CD4-positive, CD25-positive, alpha-beta regulatory T cell (primary cell): ENCODE results near the gene KIF2C. TPM values are rescaled to one million over a fixed set of nuclear protein-coding genes. Genes with fewer than 3 reads are reported as not detected.

Experiments used
- ATAC-seq, 2 donors: fragments of 150-1000 bp; cut with Tn5 transposase; one replicate each; pipeline ENCODE4 v1.10.0; 2021; ENCODE audit warnings: low read depth in 2 of 2, moderate number of reproducible peaks in 2 of 2, moderate library complexity in 1 of 2
- DNase-seq, 3 donors: peaks; one replicate each; pipeline versions ENCODE4 v3.0.0 to v3.0.0-alpha.2; 2012 to 2022; ENCODE audit warnings: mixed read lengths in 1 of 3
- H3K27ac ChIP-seq: one replicate; pipeline ENCODE4 v1.7.0; 2013; ENCODE audit warnings: mild to moderate bottlenecking, low read length; ENCODE audit not compliant: insufficient read depth, poor library complexity, severe bottlenecking
- H3K27me3 ChIP-seq: one replicate; pipeline ENCODE4 v1.7.0; 2013; ENCODE audit warnings: low read length; ENCODE audit not compliant: control insufficient read depth, insufficient read depth
- H3K36me3 ChIP-seq: one replicate; pipeline ENCODE4 v1.7.0; 2013; ENCODE audit warnings: mild to moderate bottlenecking, low read length, moderate library complexity; ENCODE audit not compliant: control insufficient read depth, insufficient read depth
- H3K4me1 ChIP-seq: 2 replicates; pipeline ENCODE4 v1.7.0; 2013; ENCODE audit warnings: mild to moderate bottlenecking, low read length; ENCODE audit not compliant: insufficient read depth, control insufficient read depth, poor library complexity, severe bottlenecking
- H3K4me3 ChIP-seq: one replicate; pipeline ENCODE4 v1.7.0; 2013; ENCODE audit warnings: low read depth, mild to moderate bottlenecking, low read length, moderate library complexity
- H3K9me3 ChIP-seq, 2 experiments: 1 replicate in 1 of 2; 2 replicates in 1 of 2; pipeline ENCODE4 v1.7.0; 2013; ENCODE audit warnings: low read length in 2 of 2, mild to moderate bottlenecking in 1 of 2, moderate library complexity in 1 of 2; ENCODE audit not compliant: control insufficient read depth in 2 of 2
- H3K27ac Mint-ChIP-seq, 3 donors: one replicate each; pipeline ENCODE4 v1.8.0; 2020 to 2022; ENCODE audit warnings: mild to moderate bottlenecking in 3 of 3, mixed read lengths in 3 of 3, moderate library complexity in 2 of 3
- H3K27me3 Mint-ChIP-seq: one replicate; pipeline ENCODE4 v1.8.0; 2022; ENCODE audit warnings: mild to moderate bottlenecking, mixed read lengths
- H3K36me3 Mint-ChIP-seq: one replicate; pipeline ENCODE4 v1.8.0; 2020; ENCODE audit warnings: mixed read lengths
- H3K4me1 Mint-ChIP-seq, 4 donors: one replicate each; pipeline ENCODE4 v1.8.0; 2020 to 2022; ENCODE audit warnings: mixed read lengths in 4 of 4, mild to moderate bottlenecking in 1 of 4
- H3K4me3 Mint-ChIP-seq, 4 donors: one replicate each; pipeline ENCODE4 v1.8.0; 2020 to 2022; ENCODE audit warnings: mild to moderate bottlenecking in 4 of 4, mixed read lengths in 4 of 4, moderate library complexity in 3 of 4
- H3K9me3 Mint-ChIP-seq, 7 donors: one replicate each; pipeline ENCODE4 v1.8.0; 2020 to 2022; ENCODE audit warnings: mixed read lengths in 7 of 7, mild to moderate bottlenecking in 3 of 7, moderate library complexity in 2 of 7
- polyA plus RNA-seq, 4 donors: library from polyadenylated mRNA; unstranded; fragments of 300-500 nt; fragmentation: Illumina TruSeq; gene quantifications; one replicate each; pipeline ENCODE4 v1.2.3, GENCODE V29; 2021
- total RNA-seq: library from RNA; stranded (reverse); gene quantifications from one replicate; pipeline ENCODE4 v1.2.3, GENCODE V29; 2022

The KIF2C gene
- total and polyA plus RNA-seq, 5 donors from 2014 or later = 1.1 to 3.9 (median 2.8) TPM

DNA sequence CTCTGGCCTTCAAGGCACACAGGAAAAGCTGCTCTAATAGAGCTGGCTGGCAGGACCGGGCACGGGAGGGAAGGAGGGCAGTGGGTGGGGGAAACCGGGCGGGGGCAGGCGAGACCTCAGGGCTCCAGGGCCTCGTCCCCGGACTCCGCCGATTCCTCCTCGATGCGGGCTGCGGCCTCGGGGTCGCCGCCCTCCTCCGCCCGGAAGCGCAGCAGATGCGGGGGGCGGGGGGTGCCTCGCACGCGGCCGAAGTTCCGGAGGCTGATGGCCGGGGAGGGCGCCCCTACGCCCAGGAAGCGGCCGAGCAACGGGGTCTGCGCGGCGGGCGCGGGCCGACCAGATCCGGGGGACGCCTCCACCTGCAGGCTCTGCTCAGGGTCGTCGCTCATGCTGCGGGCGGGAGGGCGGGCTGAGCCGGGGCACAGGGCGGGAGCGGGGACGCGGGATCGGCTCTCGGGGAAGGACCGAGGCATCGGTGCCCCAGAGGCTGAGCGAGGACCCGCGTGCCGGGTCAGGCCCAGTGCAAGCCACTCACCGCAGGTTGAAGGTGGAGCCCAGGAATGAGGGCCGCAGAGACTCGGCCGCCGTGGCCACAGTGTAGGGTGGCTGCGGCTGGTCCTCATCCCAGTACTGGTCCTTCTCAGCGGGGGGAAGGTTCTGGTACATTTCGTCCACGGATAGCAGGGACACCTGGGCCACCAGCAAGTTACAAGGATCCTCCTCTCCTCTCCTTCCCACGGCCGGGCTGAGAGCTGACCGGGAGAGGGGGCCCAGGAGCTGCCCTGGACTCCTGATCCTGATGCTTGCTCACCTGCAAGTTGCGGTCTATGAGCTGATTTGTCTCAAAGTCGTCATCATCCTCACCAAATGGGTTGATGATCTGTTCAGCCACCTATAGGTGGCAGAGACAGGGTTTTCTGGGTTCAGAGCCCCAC, 44.7 kb downstream of the KIF2C start:
- H3K27me3 Mint-ChIP-seq = no peaks in the 10 kb centered on the region
- H3K9me3 ChIP-seq = no peaks in the 10 kb centered on the region

DNA sequence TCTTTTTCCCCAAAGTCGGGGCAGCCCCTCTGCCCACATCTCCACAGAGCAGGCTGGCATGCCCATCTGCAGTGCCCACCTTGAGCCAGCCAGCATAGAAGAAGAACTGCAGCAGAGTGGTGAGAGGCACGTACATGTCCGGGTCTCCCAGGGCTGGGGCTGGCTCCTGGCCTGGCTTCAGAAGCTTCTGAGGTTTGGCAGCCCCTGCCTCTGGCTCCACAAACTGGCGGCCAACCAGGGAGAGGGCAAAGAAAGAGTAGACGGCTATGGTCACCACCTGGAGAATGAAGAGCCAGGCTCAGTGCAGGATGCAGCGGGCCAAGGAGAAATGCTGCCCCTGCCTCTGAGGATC, 45.4 kb downstream of the KIF2C start:
- Histone ChIP-seq H3K36me3 (peaks cover 13% of the 10 kb centered on the region), H3K4me1 (peaks cover 34% of the 10 kb centered on the region), H3K27ac (no peak overlapping the region), H3K9me3 (no peaks in the 10 kb centered on the region), H3K27me3 (no peaks in the 10 kb centered on the region), H3K4me3 (no peak overlapping the region)
- peaks cover 4 to 36% (median 23%) of the 10 kb centered on the region in 4 donors for H3K4me1 Mint-ChIP-seq
- H3K27me3 Mint-ChIP-seq = no peaks in the 10 kb centered on the region
- peak overlapping the region; percentile 84 to 88 (median 85) for H3K4me3 Mint-ChIP-seq
- peaks cover 17% of the 10 kb centered on the region for H3K36me3 Mint-ChIP-seq
- DNase-seq (no peak), ATAC-seq (no peak)
- H3K27ac Mint-ChIP-seq = peak overlapping the region in 2 of 3 donors; percentile 84
- no peaks in the 10 kb centered on the region for H3K9me3 Mint-ChIP-seq

More for the DNA sequence above, 44.7 kb downstream of the KIF2C start:
- ATAC-seq (peak; percentile 7 to 32), DNase-seq (peak in 2 of 3 donors; percentile 35 to 59)
- peak overlapping the region; percentile 57 for H3K4me3 ChIP-seq
- peaks cover 17% of the 10 kb centered on the region for H3K36me3 ChIP-seq
- peaks cover 34% of the 10 kb centered on the region for H3K4me1 ChIP-seq
- Mint-ChIP-seq H3K4me3 (peak overlapping the region; percentile 84 to 88 (median 85)), H3K4me1 (peaks cover 4 to 36% (median 25%) of the 10 kb centered on the region in 4 donors), H3K9me3 (no peaks in the 10 kb centered on the region), H3K27ac (peak overlapping the region; percentile 56 to 88 (median 84)), H3K36me3 (peaks cover 19% of the 10 kb centered on the region)
- H3K27ac ChIP-seq = peak overlapping the region; percentile 36
- no peaks in the 10 kb centered on the region for H3K27me3 ChIP-seq

DNA sequence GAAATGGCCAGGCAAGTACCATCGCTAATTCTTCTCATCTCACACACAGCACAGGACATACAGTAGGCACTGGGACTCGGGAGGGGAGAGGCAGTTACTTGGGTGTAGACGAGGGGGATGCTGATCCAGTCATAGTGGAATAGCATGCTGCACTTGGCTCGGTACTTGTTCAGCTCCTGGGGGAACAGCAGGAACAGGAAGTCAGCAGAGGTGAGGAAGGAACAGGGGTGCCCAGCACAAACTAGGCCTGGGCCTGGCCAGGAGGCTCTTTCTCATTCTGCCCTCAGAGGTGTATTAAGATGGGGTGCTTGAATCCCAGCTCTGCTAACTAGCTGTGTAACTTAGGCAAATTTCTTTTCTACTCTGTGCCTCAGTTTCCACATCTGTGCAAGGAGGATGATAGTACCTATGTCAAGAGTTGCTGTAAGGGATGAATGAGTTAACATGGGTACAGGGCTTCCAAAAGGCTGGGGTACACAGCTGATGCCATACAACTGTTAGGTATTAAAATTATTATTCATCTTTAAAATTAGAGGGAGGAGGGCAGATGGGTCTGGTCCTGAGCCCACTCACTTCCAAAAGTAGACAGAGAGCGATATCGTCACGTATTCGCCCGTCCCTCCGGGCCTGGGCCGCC, 46.0 kb downstream of the KIF2C start:
- H3K36me3 ChIP-seq = peaks cover 11% of the 10 kb centered on the region
- Mint-ChIP-seq H3K27me3 (no peaks in the 10 kb centered on the region), H3K4me3 (peak overlapping the region; percentile 84 to 88 (median 85)), H3K9me3 (no peaks in the 10 kb centered on the region), H3K36me3 (peaks cover 11% of the 10 kb centered on the region), H3K27ac (peak overlapping the region; percentile 23 to 84 (median 74)), H3K4me1 (peaks cover 4 to 36% (median 23%) of the 10 kb centered on the region in 4 donors)
- H3K9me3 ChIP-seq = no peaks in the 10 kb centered on the region
- peak overlapping the region; percentile 59 for H3K4me3 ChIP-seq
- DNase-seq (no peak), ATAC-seq (peak in 1 of 2 donors; percentile 1)
- H3K27me3 ChIP-seq = no peaks in the 10 kb centered on the region
- H3K27ac ChIP-seq = peak overlapping the region; percentile 55
- H3K4me1 ChIP-seq = peaks cover 34% of the 10 kb centered on the region

DNA sequence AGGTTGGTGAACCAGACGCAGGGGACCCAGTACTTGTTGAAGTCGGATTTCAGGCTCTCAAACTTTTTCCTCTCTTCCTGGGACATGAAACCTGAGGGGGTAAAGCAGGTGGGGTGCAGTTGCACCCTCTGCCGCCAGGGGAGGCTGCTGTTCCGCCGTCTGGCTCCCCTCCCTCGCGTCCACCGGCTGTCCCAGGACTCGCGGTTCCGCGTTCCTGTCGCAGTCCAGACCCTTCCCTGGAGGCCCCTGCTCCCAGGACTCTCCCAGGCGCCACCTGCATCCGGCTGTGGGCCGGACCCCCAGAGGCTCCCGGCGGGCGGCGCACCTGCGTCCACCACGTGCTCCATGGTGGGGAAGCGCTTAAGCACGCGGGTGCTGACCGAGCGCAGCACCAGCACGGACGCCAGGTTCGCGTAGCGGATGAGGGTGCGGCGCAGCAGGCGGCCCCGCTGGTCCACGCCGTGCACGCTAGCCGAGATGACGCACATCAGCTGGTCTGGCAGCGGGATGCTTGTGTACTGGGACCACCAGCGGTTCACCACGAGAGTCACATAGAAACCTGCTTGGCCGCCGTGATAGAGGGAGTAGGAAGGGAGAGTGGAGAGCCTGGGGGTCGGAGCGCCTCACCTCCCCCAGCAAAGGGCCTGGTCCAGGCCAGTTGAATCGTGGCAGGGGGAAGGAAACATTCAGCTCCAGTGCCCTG, 46.7 kb downstream of the KIF2C start:
- Histone ChIP-seq H3K36me3 (peaks cover 5% of the 10 kb centered on the region), H3K27me3 (no peaks in the 10 kb centered on the region), H3K4me1 (peaks cover 34% of the 10 kb centered on the region), H3K27ac (peak overlapping the region; percentile 55), H3K4me3 (peak overlapping the region; percentile 59), H3K9me3 (no peaks in the 10 kb centered on the region)
- H3K9me3 Mint-ChIP-seq = no peaks in the 10 kb centered on the region
- H3K27ac Mint-ChIP-seq = peak overlapping the region; percentile 58 to 94 (median 83)
- H3K36me3 Mint-ChIP-seq = peaks cover 5% of the 10 kb centered on the region
- ATAC-seq = peak; percentile 73 to 75
- no peaks in the 10 kb centered on the region for H3K27me3 Mint-ChIP-seq
- H3K4me3 Mint-ChIP-seq = peak overlapping the region; percentile 43 to 85 (median 84)
- peaks cover 4 to 31% (median 22%) of the 10 kb centered on the region in 4 donors for H3K4me1 Mint-ChIP-seq
- peak; percentile 66 to 81 (median 79) for DNase-seq

DNA sequence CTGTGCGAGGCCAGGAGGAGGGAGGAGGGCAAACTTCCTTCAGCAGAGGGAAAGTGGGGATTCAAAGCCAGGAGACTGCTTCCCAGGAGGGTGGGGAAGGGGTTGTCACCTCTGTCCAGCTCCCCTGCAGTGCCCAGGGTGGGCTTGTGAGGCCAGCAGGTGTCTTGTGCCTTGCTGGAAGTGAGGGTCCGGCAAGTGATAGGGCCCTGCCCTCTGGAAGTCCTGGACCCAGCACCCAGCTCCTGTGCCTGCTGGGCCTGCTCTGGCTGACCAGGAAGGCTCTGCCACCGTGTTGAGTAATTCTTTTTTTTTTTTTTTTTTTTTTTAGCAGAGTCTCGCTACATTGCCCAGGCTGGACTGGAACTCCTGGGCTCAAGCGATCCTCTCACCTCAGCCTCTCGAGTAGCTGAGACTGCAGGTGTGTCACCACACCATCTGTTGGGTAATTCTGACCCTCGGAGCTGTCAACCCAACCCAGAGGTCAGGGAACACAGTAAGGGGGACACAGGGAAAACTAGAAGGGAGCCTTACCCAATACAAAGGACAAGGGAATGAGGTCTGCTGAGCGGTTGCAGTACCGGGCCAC, 47.3 kb downstream of the KIF2C start:
- H3K9me3 Mint-ChIP-seq = no peaks in the 10 kb centered on the region
- peak overlapping the region; percentile 58 to 94 (median 83) for H3K27ac Mint-ChIP-seq
- no peaks in the 10 kb centered on the region for H3K27me3 ChIP-seq
- DNase-seq (no peak), ATAC-seq (no peak)
- H3K27me3 Mint-ChIP-seq = no peaks in the 10 kb centered on the region
- H3K36me3 Mint-ChIP-seq = no peaks in the 10 kb centered on the region
- H3K9me3 ChIP-seq = no peaks in the 10 kb centered on the region
- H3K36me3 ChIP-seq = no peaks in the 10 kb centered on the region
- peaks cover 34% of the 10 kb centered on the region for H3K4me1 ChIP-seq
- H3K4me3 ChIP-seq = no peak overlapping the region
- peak overlapping the region; percentile 25 to 85 (median 70) for H3K4me3 Mint-ChIP-seq
- peak overlapping the region; percentile 55 for H3K27ac ChIP-seq
- peaks cover 4 to 31% (median 22%) of the 10 kb centered on the region in 4 donors for H3K4me1 Mint-ChIP-seq

DNA sequence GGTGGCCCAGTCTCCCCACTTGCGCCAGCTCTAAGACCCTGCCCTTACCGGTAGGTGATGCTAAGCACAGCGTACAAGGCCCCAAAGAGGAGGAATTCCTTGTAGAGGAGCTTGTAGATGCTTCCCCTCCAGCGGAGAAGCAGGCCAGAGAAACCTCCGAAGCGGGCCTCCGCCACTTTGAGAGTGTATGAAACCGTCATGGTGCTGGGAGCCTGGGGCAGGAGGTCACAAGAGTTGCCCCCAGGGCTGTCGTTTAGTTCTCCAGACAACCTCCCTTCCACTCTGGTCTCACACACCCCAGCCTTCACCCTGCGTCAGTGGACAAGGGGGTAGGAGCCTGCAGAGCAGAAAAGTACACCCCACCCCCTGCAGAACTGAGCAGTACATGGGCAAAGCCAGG, 47.9 kb downstream of the KIF2C start:
- ATAC-seq = no peak
- Mint-ChIP-seq H3K36me3 (no peaks in the 10 kb centered on the region), H3K27ac (no peak overlapping the region), H3K9me3 (no peaks in the 10 kb centered on the region), H3K4me3 (peak overlapping the region in 2 of 4 donors; percentile 25 to 54), H3K4me1 (peaks cover 4 to 31% (median 22%) of the 10 kb centered on the region in 4 donors), H3K27me3 (no peaks in the 10 kb centered on the region)
- Histone ChIP-seq H3K27ac (no peak overlapping the region), H3K36me3 (no peaks in the 10 kb centered on the region), H3K4me3 (no peak overlapping the region), H3K4me1 (peaks cover 34% of the 10 kb centered on the region), H3K9me3 (no peaks in the 10 kb centered on the region), H3K27me3 (no peaks in the 10 kb centered on the region)
- DNase-seq = no peak
